Heart right ventricle (tissue), 16 donors: ENCODE results near the gene LINGO4. TPM values are rescaled to one million over a fixed set of nuclear protein-coding genes. Genes with fewer than 3 reads are reported as not detected.
A peak's percentile ranks its signal among the peaks of the same experiment; 100 is the strongest.

ENCODE experiments used
- ATAC-seq, 8 donors: fragments of 200-7000 bp; cut with Tn5 transposase; one replicate each; pipeline ENCODE4 v1.9.1; 2020; ENCODE audit warnings: mild to moderate bottlenecking in 8 of 8, moderate library complexity in 8 of 8, moderate number of reproducible peaks in 1 of 8
- DNase-seq, 2 donors: peaks; one replicate each; pipeline ENCODE4 v3.0.0-alpha.2; 2020
- H3K27ac ChIP-seq, 10 donors: fragments of 200-600 bp; sonication (generic) in 2 of 10; one replicate each; pipeline versions ENCODE4 v1.5.0 to v1.8.0; 2020 to 2022; ENCODE audit warnings: mild to moderate bottlenecking in 3 of 10
- H3K27me3 ChIP-seq, 7 donors: fragments of 200-600 bp; one replicate each; pipeline ENCODE4 v1.8.0; 2021 to 2022; ENCODE audit warnings: mild to moderate bottlenecking in 2 of 7
- H3K36me3 ChIP-seq, 9 donors: fragments of 200-600 bp; sonication (generic) in 1 of 9; one replicate each; pipeline versions ENCODE4 v1.5.0 to v1.8.0; 2020 to 2022; ENCODE audit warnings: mild to moderate bottlenecking in 2 of 9
- H3K4me1 ChIP-seq, 9 donors: fragments of 200-600 bp; sonication (generic) in 1 of 9; one replicate each; pipeline versions ENCODE4 v1.5.0 to v1.8.0; 2020 to 2022; ENCODE audit warnings: mild to moderate bottlenecking in 4 of 9
- H3K4me3 ChIP-seq, 10 donors: fragments of 200-600 bp; sonication (generic) in 2 of 10; one replicate each; pipeline versions ENCODE4 v1.5.0 to v1.8.0; 2020 to 2022; ENCODE audit warnings: mild to moderate bottlenecking in 7 of 10, moderate library complexity in 2 of 10
- H3K9me3 ChIP-seq, 11 donors: fragments of 200-600 bp in 10 of 11; sonication (generic) in 2 of 11; one replicate each; pipeline versions ENCODE4 v1.5.0 to v1.8.0; 2013 to 2022; ENCODE audit warnings: mild to moderate bottlenecking in 2 of 11, control low read depth in 1 of 11, moderate library complexity in 1 of 11
- CTCF ChIP-seq, 9 donors: fragments of 200-600 bp; sonication (generic) in 2 of 9; IDR thresholded peaks; one replicate each; pipeline versions ENCODE4 v1.5.0 to v1.8.0; 2021 to 2022; ENCODE audit warnings: antibody characterized with exemption in 9 of 9, mild to moderate bottlenecking in 5 of 9, moderate library complexity in 1 of 9
- WGBS, 2 donors: extraction: QIAGEN DNeasy Blood & Tissue Kit; methylation state at CpG; one replicate each; pipeline ENCODE4 v1.1.7; 2013; ENCODE audit warnings: inconsistent platforms in 1 of 2; 5-methylcytosine and 5-hydroxymethylcytosine counted together
- intact Hi-C, 10 donors: fragments of 100-400 bp; cut with DNase I; formaldehyde crosslinking; loops; one replicate each; pipeline versions ENCODE4 v1.11.1 to v1.14.2; 2022
- long read RNA-seq, 3 donors: library from polyadenylated mRNA; unstranded; transcript quantifications; one replicate each; pipeline ENCODE4 v2.0.0, GENCODE V29; 2020 to 2021
- polyA plus RNA-seq, 2 donors: library from polyadenylated mRNA; stranded (reverse); fragments of 200-250 nt; gene quantifications; one replicate each; pipeline ENCODE4 v1.2.3, GENCODE V29; 2013
- total RNA-seq, 10 donors: library from RNA; stranded (reverse); fragmentation: NEBNext Ultra II Directional in 3 of 10; extraction: Animal tissue kit (Norgen Biotek cat#: 25700) in 3 of 10; gene quantifications; one replicate each; pipeline versions ENCODE4 v1.2.1 to v1.2.4, GENCODE V29; 2021 to 2023
- donor health status: Arrhythmogenic right ventricular cardiomyopathy.
- donor health status: ischemic (EF 13 %, LVEDD 7.1; RV severe dilation, severe dysfunction).
- donor health status: healthy with polysubstance abuse.
- donor health status: DM: no; HTN: yes; CAD: no.
- donor health status: DM: no; HTN: no; CAD: no.
- donor health status: ischemic (EF 25% LVEDD 6.9; RV normal size, moderate dysfunction).
- donor health status: ischemic (EF 25% LVEDD 5.7; RV mildly dilated, moderate dysfunction).
- donor health status: healthy.
- donor health status: DM: yes; HTN: yes; CAD: no.
- donor health status: Ischemic cardiomyopathy.
- donor health status: ischemic (EF 35%, LVEDD 5.7; RV mildly dilated, moderate dysfunction).
- donor health status: nonischemic (EF 11% LVEDD 7.7; RV severe dilation, severe dysfunction).
- donor health status: DM: yes; HTN: yes; CAD: no.
- donor health status: PGD.
- donor health status: ischemic (EF 29% LVEDD 5.4; RV normal size, mild dysfunction).
- donor health status: nonischemic (EF 23%, LVEDD 6.1; RV moderate dilation, normal function).

LINGO4 gene, protein sequence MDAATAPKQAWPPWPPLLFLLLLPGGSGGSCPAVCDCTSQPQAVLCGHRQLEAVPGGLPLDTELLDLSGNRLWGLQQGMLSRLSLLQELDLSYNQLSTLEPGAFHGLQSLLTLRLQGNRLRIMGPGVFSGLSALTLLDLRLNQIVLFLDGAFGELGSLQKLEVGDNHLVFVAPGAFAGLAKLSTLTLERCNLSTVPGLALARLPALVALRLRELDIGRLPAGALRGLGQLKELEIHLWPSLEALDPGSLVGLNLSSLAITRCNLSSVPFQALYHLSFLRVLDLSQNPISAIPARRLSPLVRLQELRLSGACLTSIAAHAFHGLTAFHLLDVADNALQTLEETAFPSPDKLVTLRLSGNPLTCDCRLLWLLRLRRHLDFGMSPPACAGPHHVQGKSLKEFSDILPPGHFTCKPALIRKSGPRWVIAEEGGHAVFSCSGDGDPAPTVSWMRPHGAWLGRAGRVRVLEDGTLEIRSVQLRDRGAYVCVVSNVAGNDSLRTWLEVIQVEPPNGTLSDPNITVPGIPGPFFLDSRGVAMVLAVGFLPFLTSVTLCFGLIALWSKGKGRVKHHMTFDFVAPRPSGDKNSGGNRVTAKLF
- total RNA-seq (1 to 10 TPM in 3 of 10 donors, under 1 TPM in 7; 0.17 to 2.7 (median 0.71) TPM), polyA plus RNA-seq (under 1 TPM; 0.10 to 0.51 TPM)
- long read RNA-seq, donor 1, partial matches to known transcripts = 0 of 1 reads
- long read RNA-seq, donor 1, other reads (novel, unspliced or antisense) = 1 of 1 reads
- long read RNA-seq, donor 2, partial matches to known transcripts = 0 of 2 reads
- long read RNA-seq, donor 2, other reads (novel, unspliced or antisense) = 1 of 2 reads
- long read RNA-seq, donor 3, partial matches to known transcripts = 0 of 1 reads
- long read RNA-seq, donor 3, other reads (novel, unspliced or antisense) = 1 of 1 reads

DNA sequence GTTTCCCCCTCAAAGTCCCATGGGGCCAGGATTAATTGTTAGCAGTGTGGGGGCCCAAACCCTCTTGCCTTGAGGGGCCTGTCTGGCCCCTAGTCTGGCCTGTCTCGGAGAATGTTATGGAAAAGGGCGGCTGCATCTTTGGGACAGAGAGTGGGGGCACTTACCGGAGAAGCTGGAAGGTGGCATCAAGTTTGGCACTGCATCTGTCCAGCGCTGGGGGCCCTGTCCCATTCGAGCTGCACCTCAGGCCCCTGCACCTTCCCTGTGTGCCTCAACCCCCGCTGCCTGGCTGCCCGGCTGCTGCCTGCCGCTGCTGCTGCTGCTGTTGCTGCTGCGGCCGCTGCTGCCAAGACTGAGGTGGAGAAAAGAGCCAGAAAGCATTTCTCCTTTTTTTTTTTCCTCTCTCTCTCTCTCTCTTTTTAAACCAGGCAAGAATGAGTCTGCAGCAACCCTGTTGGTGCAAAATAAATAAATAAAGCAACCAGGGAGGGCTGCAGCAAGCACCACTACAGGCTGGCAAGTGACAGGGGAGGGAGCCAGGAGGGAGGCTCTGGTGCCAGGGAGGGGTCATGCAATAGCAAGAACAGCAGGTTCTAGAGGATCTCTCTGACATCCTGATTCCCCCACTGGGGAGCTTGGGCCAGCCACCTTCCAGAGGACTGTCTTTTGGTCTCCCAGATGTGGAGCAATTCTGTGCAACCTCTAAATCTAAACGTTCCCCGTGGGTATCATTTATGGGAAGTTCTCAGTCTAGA is at the start of gene LINGO4:
LINGO4 (minus strand) TSS at position 354 of the 755 bp plus-strand sequence. CDS start 2,715 bp downstream, outside the sequence.
- peaks cover 0 to 16% (median 5%) of the 10 kb centered on the region in 7 donors for H3K27me3 ChIP-seq
- DNase-seq = no peak
- intact Hi-C loops = loop anchor here in 1 of 10 donors (10.0 kb wide), 1 partner anchor 50 kb away; no protein-coding TSS in a partner anchor
- H3K36me3 ChIP-seq = no peaks in the 10 kb centered on the region
- H3K4me3 ChIP-seq = no peak within 1 kb of the TSS
- no peaks in the 10 kb centered on the region for H3K9me3 ChIP-seq
- no peak for TF ChIP-seq CTCF (IDR thresholded peaks at IDR 0.05)
- H3K4me1 ChIP-seq = no peaks in the 10 kb centered on the region
- 62% methylated on average over 12 of the region's 12 CpGs for WGBS, 2 donors
- no peak for ATAC-seq
- no peak within 1 kb of the TSS for H3K27ac ChIP-seq

GRCh38 chr1:151854658-151855057 is 49.4 kb upstream of the LINGO4 start:
- intact Hi-C loops = no loop called here
- WGBS, 2 donors = 90 to 92% methylated on average over 7 of the region's 7 CpGs
- no peaks in the 10 kb centered on the region for H3K36me3 ChIP-seq
- ATAC-seq (no peak), DNase-seq (no peak)
- peaks cover 0 to 10% (median 0%) of the 10 kb centered on the region in 7 donors for H3K27me3 ChIP-seq
- peaks cover 0 to 25% (median 3%) of the 10 kb centered on the region in 9 donors for H3K4me1 ChIP-seq
- no peak overlapping the region for H3K27ac ChIP-seq
- no peak for TF ChIP-seq CTCF (IDR thresholded peaks at IDR 0.05)
- H3K9me3 ChIP-seq = no peaks in the 10 kb centered on the region
- H3K4me3 ChIP-seq = no peak overlapping the region

GRCh38 chr1:151853411-151853943 is 48.3 kb upstream of the LINGO4 start, which contains the start of gene THEM5:
THEM5 (minus strand) TSS chr1:151853712; CDS start chr1:151853565, 147 bp downstream.
- no peaks in the 10 kb centered on the region for H3K9me3 ChIP-seq
- no peak for TF ChIP-seq CTCF (IDR thresholded peaks at IDR 0.05)
- WGBS, 2 donors = 65 to 73% methylated on average over 5 of the region's 5 CpGs
- H3K36me3 ChIP-seq = no peaks in the 10 kb centered on the region
- H3K27ac ChIP-seq = no peak within 1 kb of the TSS
- DNase-seq (no peak), ATAC-seq (peak in 1 of 8 donors; percentile 5)
- intact Hi-C loops = no loop called here
- H3K4me1 ChIP-seq = peaks cover 0 to 29% (median 3%) of the 10 kb centered on the region in 9 donors
- H3K4me3 ChIP-seq = no peak within 1 kb of the TSS
- H3K27me3 ChIP-seq = peaks cover 0 to 15% (median 0%) of the 10 kb centered on the region in 7 donors
